Measurements from ENCODE around the gene C4orf50.

The C4orf50 gene

DNA sequence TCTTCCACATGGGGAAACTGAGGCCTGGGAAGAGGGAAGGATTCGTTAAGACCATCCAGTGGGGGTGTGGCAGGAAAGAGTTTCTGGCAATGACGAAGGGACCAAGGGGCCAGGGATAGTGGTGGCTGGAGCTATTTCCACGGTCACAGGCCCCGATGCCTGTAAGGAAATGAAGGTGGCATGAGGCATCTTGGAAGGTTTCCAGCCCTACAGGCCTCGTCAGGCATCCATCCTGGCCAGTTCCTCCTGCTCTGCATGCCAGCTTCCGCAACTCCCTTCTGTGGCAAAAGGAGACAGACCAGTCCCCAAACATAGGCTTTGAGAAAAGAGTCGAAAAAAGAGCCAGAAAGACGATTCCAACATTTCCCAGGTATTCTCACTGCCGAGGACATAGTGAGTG, 9.2 kb upstream of the C4orf50 start:
- no CpG with 5 or more reads among the region's 9 CpGs for WGBS (ENCODE audit: extremely low coverage, insufficient coverage, low lambda C conversion rate)
- no peaks in the 10 kb centered on the region for H3K79me2 ChIP-seq (ENCODE audit: control insufficient read depth, insufficient read depth, low read length)
- no peak overlapping the region for H2BK15ac ChIP-seq (replicated peaks; ENCODE audit: low read depth)
- H2AK5ac ChIP-seq (ENCODE audit: low read length), result no peak overlapping the region
- H3K36me3 ChIP-seq (ENCODE audit: control insufficient read depth, insufficient read depth, low read length), result no peaks in the 10 kb centered on the region
- H3K4me3 ChIP-seq (ENCODE audit: low read length), result no peak overlapping the region
- H3K9ac ChIP-seq (ENCODE audit: low read length), result no peak overlapping the region
- no peak overlapping the region for H3K56ac ChIP-seq (ENCODE audit: low read length)
- H3K4ac ChIP-seq (ENCODE audit: low read depth, low read length), result no peak overlapping the region
- H3K27ac ChIP-seq (ENCODE audit: low read depth, low read length), result no peak overlapping the region
- DNase-seq, result no peak
- H2BK120ac ChIP-seq (ENCODE audit: low read depth, low read length), result no peak overlapping the region
- H3K23ac ChIP-seq (ENCODE audit: low read length), result no peak overlapping the region
- H3K79me1 ChIP-seq (ENCODE audit: low read length), result no peaks in the 10 kb centered on the region
- H3K4me2 ChIP-seq (ENCODE audit: low read length), result no peak overlapping the region
- H4K5ac ChIP-seq (ENCODE audit: low read length), result no peak overlapping the region
- no peak overlapping the region for H4K8ac ChIP-seq (ENCODE audit: low read depth, low read length)
- no peaks in the 10 kb centered on the region for H3K27me3 ChIP-seq (ENCODE audit: insufficient read depth, low read length, poor library complexity)
- H3K4me1 ChIP-seq (ENCODE audit: control insufficient read depth, low read depth, low read length), result no peaks in the 10 kb centered on the region
- H2BK5ac ChIP-seq (ENCODE audit: low read length), result no peak overlapping the region
- H3K18ac ChIP-seq (ENCODE audit: low read length), result no peak overlapping the region

DNA sequence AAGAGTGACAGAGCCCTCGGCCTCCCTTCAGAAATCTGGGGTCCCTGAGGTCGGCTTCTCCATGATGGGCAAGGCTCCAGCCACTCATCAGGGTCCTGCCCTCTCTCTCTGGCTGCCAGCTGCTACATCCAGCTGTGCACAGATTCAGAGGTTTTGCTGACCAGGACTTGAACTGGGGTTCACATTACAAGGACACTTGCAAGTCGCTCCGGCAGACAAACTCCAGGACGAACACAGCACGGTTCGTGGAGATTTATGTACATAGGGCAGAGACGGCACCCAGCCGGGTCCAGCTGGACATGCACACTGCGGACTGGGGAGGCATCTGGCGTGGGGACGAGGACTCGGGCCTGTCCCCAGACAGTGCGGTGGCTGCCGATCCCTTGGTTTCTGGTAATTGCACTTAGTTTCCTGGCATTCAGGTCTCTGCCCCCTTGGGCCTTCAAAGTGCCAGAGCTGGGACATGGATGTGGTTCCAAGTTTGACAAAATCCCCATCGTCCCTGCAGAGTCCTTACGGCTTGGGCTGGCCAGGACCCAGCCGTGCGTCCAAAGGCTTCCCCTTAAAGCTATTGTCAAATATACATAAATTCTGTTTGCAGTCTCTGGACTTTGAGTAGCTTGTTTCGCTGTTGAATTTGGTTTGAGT, 6.2 kb upstream of the C4orf50 start:
- Histone ChIP-seq H3K4me2 (ENCODE audit: low read length) (no peak overlapping the region), H2AK5ac (ENCODE audit: low read length) (no peak overlapping the region), H3K36me3 (ENCODE audit: control insufficient read depth, insufficient read depth, low read length) (no peaks in the 10 kb centered on the region), H3K79me2 (ENCODE audit: control insufficient read depth, insufficient read depth, low read length) (no peaks in the 10 kb centered on the region), H3K23ac (ENCODE audit: low read length) (no peak overlapping the region), H2BK5ac (ENCODE audit: low read length) (no peak overlapping the region), H3K56ac (ENCODE audit: low read length) (no peak overlapping the region), H3K18ac (ENCODE audit: low read length) (no peak overlapping the region), H4K5ac (ENCODE audit: low read length) (no peak overlapping the region), H4K8ac (ENCODE audit: low read depth, low read length) (no peak overlapping the region), H3K79me1 (ENCODE audit: low read length) (no peaks in the 10 kb centered on the region), H3K27me3 (ENCODE audit: insufficient read depth, low read length, poor library complexity) (no peaks in the 10 kb centered on the region), H3K9ac (ENCODE audit: low read length) (no peak overlapping the region), H2BK15ac (replicated peaks; ENCODE audit: low read depth) (no peak overlapping the region), H3K4me1 (ENCODE audit: control insufficient read depth, low read depth, low read length) (peaks cover 1% of the 10 kb centered on the region), H3K27ac (ENCODE audit: low read depth, low read length) (no peak overlapping the region), H2BK120ac (ENCODE audit: low read depth, low read length) (no peak overlapping the region), H3K4me3 (ENCODE audit: low read length) (no peak overlapping the region), H3K4ac (ENCODE audit: low read depth, low read length) (no peak overlapping the region)
- no peak for DNase-seq
- WGBS (ENCODE audit: extremely low coverage, insufficient coverage, low lambda C conversion rate), result no CpG with 5 or more reads among the region's 20 CpGs

DNA sequence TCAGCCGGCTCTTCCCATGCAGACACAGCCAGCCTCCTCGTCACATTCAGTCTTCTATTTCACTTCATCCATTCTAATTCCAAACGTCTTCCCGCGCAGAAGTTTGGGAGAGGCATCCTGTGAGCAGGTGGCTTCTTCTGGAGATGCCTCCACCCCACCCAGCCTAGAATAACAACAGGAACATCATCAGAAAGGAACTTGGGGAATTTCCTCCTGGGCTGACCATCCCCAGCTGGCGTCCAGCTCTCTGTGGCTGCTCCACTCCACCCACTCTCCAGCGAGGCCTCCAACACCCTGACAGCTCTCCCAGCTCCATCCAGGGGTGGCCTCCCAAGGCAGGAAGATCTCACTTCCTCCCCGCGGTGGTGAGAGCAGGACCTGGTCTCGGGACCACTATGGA, 5.5 kb upstream of the C4orf50 start:
- Histone ChIP-seq H3K4me3 (ENCODE audit: low read length) (no peak overlapping the region), H3K23ac (ENCODE audit: low read length) (no peak overlapping the region), H4K8ac (ENCODE audit: low read depth, low read length) (no peak overlapping the region), H3K4me1 (ENCODE audit: control insufficient read depth, low read depth, low read length) (peaks cover 1% of the 10 kb centered on the region), H3K79me2 (ENCODE audit: control insufficient read depth, insufficient read depth, low read length) (no peaks in the 10 kb centered on the region), H3K36me3 (ENCODE audit: control insufficient read depth, insufficient read depth, low read length) (no peaks in the 10 kb centered on the region), H3K27ac (ENCODE audit: low read depth, low read length) (no peak overlapping the region), H3K4me2 (ENCODE audit: low read length) (no peak overlapping the region), H3K18ac (ENCODE audit: low read length) (no peak overlapping the region), H3K56ac (ENCODE audit: low read length) (no peak overlapping the region), H3K9ac (ENCODE audit: low read length) (no peak overlapping the region), H3K4ac (ENCODE audit: low read depth, low read length) (no peak overlapping the region), H3K79me1 (ENCODE audit: low read length) (no peaks in the 10 kb centered on the region), H2BK15ac (replicated peaks; ENCODE audit: low read depth) (no peak overlapping the region), H4K5ac (ENCODE audit: low read length) (no peak overlapping the region), H3K27me3 (ENCODE audit: insufficient read depth, low read length, poor library complexity) (no peaks in the 10 kb centered on the region), H2BK120ac (ENCODE audit: low read depth, low read length) (no peak overlapping the region), H2AK5ac (ENCODE audit: low read length) (no peak overlapping the region), H2BK5ac (ENCODE audit: low read length) (no peak overlapping the region)
- WGBS (ENCODE audit: extremely low coverage, insufficient coverage, low lambda C conversion rate), result no CpG with 5 or more reads among the region's 10 CpGs
- no peak for DNase-seq

DNA sequence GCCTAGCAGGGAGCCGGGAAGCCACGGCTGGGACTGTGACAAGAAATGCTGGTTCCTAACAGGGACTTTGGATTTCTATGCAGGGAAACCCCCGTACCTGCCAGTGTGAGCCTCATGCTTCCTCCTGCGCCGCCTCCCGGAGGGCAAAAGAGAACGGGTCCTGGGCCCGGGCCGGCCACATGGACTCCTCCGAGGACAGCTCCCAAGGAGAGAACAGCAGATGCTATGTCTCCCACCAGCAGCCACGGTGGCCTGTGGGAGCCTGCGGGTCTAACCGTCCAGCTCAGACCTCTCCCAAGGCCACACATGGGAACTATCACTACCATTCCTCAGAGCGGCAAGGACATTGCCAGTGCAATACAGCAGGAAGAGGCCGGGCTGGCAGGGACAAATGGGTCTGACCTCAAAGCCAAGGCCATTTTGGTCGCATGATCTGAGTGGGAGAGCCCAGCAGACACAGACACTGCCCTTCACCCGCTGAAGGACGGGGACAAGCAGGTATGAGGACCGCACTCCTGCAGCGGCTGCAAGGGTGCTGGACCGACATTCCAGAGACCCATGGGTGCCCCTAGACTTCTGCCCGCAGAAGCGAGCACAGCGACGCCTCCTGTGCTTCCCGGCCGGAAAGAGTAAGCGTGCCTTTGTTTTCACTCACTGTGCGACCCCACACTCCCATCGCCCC, 4.5 kb upstream of the C4orf50 start:
- no peak overlapping the region for H3K56ac ChIP-seq (ENCODE audit: low read length)
- no peak overlapping the region for H2BK120ac ChIP-seq (ENCODE audit: low read depth, low read length)
- H2AK5ac ChIP-seq (ENCODE audit: low read length), result no peak overlapping the region
- no peak overlapping the region for H4K5ac ChIP-seq (ENCODE audit: low read length)
- H4K8ac ChIP-seq (ENCODE audit: low read depth, low read length), result no peak overlapping the region
- H3K4me2 ChIP-seq (ENCODE audit: low read length), result no peak overlapping the region
- H3K27ac ChIP-seq (ENCODE audit: low read depth, low read length), result no peak overlapping the region
- H3K4ac ChIP-seq (ENCODE audit: low read depth, low read length), result no peak overlapping the region
- H3K18ac ChIP-seq (ENCODE audit: low read length), result no peak overlapping the region
- no CpG with 5 or more reads among the region's 30 CpGs for WGBS (ENCODE audit: extremely low coverage, insufficient coverage, low lambda C conversion rate)
- H2BK5ac ChIP-seq (ENCODE audit: low read length), result no peak overlapping the region
- no peaks in the 10 kb centered on the region for H3K79me2 ChIP-seq (ENCODE audit: control insufficient read depth, insufficient read depth, low read length)
- no peaks in the 10 kb centered on the region for H3K79me1 ChIP-seq (ENCODE audit: low read length)
- H3K4me3 ChIP-seq (ENCODE audit: low read length), result no peak overlapping the region
- no peaks in the 10 kb centered on the region for H3K36me3 ChIP-seq (ENCODE audit: control insufficient read depth, insufficient read depth, low read length)
- peaks cover 1% of the 10 kb centered on the region for H3K4me1 ChIP-seq (ENCODE audit: control insufficient read depth, low read depth, low read length)
- H2BK15ac ChIP-seq (replicated peaks; ENCODE audit: low read depth), result no peak overlapping the region
- no peak overlapping the region for H3K23ac ChIP-seq (ENCODE audit: low read length)
- no peak for DNase-seq
- H3K27me3 ChIP-seq (ENCODE audit: insufficient read depth, low read length, poor library complexity), result no peaks in the 10 kb centered on the region
- no peak overlapping the region for H3K9ac ChIP-seq (ENCODE audit: low read length)

DNA sequence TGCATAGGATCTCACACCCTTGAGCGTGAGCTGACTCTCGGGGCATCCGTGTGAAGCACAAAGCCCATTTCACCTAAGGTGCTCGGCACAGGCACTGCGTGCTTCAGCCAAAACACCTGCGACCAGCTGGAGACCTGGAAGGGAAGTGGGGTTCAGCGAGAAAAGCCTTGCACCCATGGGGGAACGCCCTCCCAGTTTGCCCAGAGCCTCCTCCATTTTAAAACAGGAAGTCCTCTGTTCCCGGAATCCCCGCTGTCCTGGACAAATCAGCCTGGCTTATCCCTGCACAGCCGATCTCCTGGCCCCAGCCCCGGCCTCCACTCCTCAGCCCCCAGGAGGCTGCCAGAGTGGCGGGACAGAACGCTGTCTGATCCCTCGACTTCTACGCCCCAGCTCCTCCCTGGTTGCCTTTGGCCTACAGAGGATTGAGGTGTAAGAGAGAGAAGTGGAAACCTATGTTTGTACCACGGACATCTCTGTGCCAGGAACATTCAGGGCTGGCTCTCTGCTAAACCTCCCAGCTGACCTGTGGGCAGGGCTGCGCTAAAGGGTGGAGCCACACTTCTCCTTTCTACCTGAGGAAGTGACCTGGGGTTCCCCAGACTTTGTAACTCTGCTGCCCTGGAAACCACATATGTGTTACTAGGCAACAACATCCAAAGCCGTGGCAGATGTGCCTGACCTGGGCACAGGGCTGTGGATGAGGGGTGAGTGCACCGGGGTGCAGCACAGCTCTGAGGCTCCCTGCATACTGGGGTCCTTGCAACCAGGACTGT, 3.8 kb upstream of the C4orf50 start:
- Histone ChIP-seq H2BK5ac (ENCODE audit: low read length) (no peak overlapping the region), H3K79me1 (ENCODE audit: low read length) (no peaks in the 10 kb centered on the region), H3K79me2 (ENCODE audit: control insufficient read depth, insufficient read depth, low read length) (no peaks in the 10 kb centered on the region), H3K56ac (ENCODE audit: low read length) (no peak overlapping the region), H2BK120ac (ENCODE audit: low read depth, low read length) (no peak overlapping the region), H2AK5ac (ENCODE audit: low read length) (no peak overlapping the region), H3K4me3 (ENCODE audit: low read length) (no peak overlapping the region), H3K23ac (ENCODE audit: low read length) (no peak overlapping the region), H4K5ac (ENCODE audit: low read length) (no peak overlapping the region), H3K4me2 (ENCODE audit: low read length) (no peak overlapping the region), H3K18ac (ENCODE audit: low read length) (no peak overlapping the region), H3K27ac (ENCODE audit: low read depth, low read length) (no peak overlapping the region), H3K27me3 (ENCODE audit: insufficient read depth, low read length, poor library complexity) (no peaks in the 10 kb centered on the region), H3K4ac (ENCODE audit: low read depth, low read length) (no peak overlapping the region), H3K9ac (ENCODE audit: low read length) (no peak overlapping the region), H3K36me3 (ENCODE audit: control insufficient read depth, insufficient read depth, low read length) (no peaks in the 10 kb centered on the region), H2BK15ac (replicated peaks; ENCODE audit: low read depth) (no peak overlapping the region), H3K4me1 (ENCODE audit: control insufficient read depth, low read depth, low read length) (peaks cover 1% of the 10 kb centered on the region), H4K8ac (ENCODE audit: low read depth, low read length) (no peak overlapping the region)
- DNase-seq, result no peak
- WGBS (ENCODE audit: extremely low coverage, insufficient coverage, low lambda C conversion rate), result no CpG with 5 or more reads among the region's 20 CpGs

Data from mesendoderm (in vitro differentiated cells).